Midbrain (tissue), 1 donor: ENCODE data around the gene KCNG2.
"Not testable (repeated sequence)": the region's sequence is repeated elsewhere in the genome, so short reads cannot be mapped to it uniquely, and the experiment has no call there.

Experiments
- DNase-seq: peaks from one replicate; lab custom pipeline; 2025; lab: John Stamatoyannopoulos, UW

The KCNG2 gene

GRCh38 chr18:79855147-79855933 is 57.6 kb downstream of the KCNG2 start:
- no peak for DNase-seq

DNA sequence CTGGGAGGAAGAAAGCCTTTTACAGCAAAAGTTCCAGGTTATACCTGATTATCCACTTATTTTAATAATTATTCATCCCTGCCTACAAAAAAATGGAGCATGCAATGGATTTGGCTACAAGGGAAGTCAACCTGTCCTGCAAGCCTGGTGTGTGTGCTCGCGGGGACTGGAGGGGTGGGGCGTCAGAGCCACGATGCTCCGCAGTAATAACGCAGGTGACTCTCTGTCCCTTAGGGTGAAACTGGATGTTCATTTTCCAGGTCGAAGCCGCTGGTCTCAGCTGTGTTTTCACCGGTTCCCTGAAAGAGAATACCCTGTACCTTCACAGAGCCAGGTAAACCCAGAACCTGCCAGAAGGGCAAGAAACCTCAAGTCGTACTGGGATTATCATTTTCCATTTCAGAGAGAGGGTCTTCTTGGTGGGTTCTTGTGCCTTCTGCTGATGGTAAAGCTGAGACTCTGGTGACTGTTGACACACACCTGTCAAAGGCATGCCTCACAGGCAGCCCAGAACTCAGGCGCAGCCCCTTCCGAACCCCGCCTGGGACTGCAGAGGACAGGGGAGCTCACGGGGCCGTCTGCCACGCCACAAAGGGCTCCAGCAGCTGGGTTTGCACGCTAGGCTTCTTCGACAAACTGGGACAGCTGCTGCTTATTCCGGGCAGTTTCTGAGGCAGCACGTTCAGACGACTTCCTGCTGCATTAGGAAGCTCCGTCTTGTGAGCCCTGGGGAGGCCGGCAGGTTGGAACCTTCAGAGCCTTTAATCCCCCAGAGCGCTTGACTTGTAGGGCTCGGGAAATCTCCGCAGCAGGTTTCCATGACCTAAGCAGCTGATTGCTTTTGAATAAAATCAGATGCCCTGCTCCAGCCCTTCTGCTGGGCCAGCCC is 58.6 kb downstream of the KCNG2 start:
- DNase-seq, result peak; percentile 10

- DNase-seq, result peak; percentile 40
Measured at GRCh38 chr18:79857082-79857671, 59.4 kb downstream of the KCNG2 start.

DNA sequence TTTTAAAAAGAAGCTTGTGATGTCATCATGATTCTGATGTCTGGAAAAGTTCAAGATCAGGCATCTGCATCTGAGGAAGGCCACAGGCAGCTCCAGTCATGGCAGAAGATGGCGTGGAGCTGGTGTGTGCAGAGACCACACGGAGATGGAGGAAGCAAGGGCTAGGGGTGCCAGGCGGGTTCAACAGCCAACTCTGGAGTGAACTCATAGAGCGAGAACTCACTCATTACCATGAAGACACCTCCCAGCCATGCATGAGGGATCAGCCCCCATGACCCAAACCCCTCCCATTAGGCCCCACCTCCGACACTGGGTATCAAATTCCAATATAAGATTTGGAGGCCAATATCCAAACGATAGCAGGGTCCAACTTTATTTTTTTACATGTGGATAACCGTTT is 61.6 kb downstream of the KCNG2 start:
- DNase-seq, result no peak

GRCh38 chr18:79861687-79862086 is 63.9 kb downstream of the KCNG2 start:
- DNase-seq, result no peak

DNA sequence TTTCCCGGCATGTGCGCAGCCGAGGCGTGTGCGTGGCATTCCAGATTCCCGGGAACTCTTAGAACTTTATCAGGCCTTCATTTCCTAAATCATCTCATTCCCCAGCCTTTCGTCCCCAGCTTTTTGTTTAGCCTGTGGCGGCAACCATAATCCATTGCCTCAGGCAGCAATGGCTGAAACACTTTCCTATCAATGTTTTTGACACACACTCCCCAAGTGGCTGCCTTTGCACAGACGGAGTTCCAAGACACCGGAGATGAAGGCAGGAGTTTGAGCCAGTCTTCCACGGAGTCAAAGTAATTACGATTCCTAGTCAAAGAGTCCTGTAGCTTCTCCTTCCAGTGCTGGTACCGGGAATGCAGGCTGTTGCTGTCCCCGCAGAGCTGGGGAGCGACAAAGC is 64.8 kb downstream of the KCNG2 start:
- no peak for DNase-seq

DNA sequence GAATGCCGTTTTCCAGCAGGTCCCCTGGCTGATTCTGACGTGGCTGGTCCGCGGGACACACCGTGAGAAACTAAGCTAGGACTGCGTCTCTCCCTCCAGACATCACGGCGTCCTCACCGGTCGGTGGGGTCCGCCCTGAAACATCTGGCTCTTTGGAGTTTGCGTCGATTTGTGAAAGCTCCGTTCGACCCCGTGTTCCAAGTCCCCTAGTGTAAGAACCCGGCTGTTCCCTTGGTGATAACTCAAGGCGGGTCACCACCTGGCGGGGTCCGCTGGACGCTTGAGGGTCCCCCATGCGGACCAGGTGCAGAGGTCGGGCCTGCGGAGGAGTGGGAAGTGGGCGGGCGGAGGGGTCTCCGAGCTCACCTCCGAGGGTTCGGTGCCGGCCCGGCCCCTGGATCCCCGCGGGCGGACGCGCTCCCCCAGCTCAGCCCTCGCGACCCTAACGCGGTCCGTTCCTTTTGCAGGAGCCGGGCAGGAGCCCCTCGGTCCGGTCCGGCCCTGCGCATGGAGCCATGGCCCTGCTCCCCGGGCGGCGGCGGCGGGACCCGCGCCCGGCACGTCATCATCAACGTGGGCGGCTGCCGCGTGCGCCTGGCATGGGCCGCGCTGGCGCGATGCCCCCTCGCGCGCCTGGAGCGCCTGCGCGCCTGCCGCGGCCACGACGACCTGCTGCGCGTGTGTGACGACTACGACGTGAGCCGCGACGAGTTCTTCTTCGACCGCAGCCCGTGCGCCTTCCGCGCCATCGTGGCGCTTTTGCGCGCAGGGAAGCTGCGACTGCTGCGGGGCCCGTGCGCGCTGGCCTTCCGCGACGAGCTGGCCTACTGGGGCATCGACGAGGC is 65.6 kb downstream of the KCNG2 start:
- DNase-seq, result no peak

DNA sequence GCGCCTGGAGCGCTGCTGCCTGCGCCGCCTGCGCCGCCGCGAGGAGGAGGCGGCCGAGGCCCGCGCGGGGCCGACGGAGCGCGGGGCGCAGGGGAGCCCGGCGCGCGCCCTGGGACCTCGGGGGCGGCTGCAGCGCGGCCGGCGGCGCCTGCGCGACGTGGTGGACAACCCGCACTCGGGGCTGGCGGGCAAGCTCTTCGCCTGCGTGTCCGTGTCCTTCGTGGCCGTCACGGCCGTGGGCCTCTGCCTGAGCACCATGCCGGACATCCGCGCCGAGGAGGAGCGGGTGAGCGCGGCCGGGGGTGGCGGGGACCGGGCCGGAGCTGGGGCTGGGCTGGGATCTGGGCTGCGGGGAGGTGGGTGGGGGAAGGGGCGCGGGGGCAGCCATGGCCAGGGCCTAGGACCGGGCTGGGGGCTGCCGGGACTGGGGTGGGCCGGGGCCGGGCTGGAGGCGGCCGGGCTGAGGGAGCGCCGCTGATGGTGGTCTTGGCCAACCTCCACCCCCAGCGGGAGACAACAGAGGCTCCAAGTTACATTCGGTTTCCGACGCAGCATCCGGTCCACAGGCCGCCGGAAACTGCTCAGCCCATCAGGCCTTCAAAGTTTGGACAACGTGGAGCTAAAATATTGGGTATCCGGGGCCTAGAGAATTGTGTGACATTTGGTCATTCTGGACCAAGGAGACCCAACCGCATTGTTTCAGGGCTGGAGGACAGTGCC is 66.4 kb downstream of the KCNG2 start:
- no peak for DNase-seq

GRCh38 chr18:79864955-79865354 is 67.2 kb downstream of the KCNG2 start:
- not testable (repeated sequence) for DNase-seq

- DNase-seq, result not testable (repeated sequence)
Measured at GRCh38 chr18:79865951-79866350, 68.2 kb downstream of the KCNG2 start.

DNA sequence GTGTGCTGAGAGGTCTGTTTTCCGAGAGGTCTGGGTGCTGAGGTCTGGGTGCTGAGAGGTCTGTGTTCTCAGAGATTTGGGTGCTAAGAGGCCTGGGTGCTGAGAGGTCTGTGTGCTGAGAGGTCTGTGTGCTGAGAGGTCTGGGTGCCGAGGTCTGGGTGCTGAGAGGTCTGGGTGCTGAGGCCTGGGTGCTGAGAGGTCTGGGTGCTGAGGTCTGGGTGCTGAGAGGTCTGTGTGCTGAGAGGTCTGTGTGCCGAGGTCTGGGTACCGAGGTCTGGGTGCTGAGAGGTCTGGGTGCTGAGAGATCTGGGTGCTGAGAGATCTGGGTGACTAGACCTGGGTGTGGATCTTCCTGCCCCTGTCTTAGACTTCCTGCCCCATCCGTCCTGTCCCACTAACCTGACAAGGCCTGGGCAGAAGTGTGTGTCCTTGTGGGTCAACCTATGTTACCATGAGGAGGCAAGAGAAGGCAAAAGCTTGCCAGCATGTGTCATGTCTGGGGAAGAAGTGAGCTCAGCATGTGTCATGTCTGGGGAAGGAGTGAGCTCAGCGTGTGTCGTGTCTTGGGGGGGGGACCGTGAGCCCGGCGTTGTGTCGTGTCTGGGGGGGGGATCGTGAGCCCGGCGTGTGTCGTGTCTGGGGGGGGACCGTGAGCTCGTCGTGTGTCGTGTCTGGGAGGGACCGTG is 69.3 kb downstream of the KCNG2 start:
- no peak for DNase-seq

GRCh38 chr18:79867666-79868065 is 69.9 kb downstream of the KCNG2 start:
- DNase-seq, result no peak

DNA sequence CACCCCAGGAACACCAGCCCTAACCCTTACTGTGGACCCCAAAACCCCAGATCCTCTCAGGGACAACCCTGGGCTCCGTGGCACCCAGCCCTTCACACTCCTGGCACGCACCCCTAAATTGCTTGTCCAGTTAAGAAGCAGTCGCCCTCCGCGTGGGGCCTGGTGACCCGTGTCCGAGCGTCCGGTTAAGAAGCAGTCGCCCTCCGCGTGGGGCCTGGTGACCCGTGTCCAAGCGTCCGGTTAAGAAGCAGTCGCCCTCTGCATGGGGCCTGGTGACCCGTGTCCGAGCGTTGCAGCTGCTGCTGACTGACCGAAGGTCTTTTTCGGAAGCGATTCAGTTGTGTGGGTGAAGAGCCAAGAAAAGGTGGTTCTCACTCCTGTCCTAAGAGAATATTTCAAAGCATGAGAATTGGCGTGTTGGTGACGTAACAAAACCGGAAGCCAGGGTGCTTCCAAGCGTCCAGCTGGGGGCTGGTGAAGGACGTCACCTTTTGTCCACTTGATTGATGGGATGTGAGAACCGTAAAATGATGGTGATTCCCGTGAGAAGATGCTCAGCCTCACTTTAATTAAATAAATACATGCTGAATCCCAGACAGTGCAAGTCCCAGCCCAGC is 70.5 kb downstream of the KCNG2 start:
- no peak for DNase-seq

GRCh38 chr18:79868811-79869541 is 71.2 kb downstream of the KCNG2 start:
- no peak for DNase-seq

- no peak for DNase-seq
Measured at GRCh38 chr18:79869591-79870300, 72.0 kb downstream of the KCNG2 start.

DNA sequence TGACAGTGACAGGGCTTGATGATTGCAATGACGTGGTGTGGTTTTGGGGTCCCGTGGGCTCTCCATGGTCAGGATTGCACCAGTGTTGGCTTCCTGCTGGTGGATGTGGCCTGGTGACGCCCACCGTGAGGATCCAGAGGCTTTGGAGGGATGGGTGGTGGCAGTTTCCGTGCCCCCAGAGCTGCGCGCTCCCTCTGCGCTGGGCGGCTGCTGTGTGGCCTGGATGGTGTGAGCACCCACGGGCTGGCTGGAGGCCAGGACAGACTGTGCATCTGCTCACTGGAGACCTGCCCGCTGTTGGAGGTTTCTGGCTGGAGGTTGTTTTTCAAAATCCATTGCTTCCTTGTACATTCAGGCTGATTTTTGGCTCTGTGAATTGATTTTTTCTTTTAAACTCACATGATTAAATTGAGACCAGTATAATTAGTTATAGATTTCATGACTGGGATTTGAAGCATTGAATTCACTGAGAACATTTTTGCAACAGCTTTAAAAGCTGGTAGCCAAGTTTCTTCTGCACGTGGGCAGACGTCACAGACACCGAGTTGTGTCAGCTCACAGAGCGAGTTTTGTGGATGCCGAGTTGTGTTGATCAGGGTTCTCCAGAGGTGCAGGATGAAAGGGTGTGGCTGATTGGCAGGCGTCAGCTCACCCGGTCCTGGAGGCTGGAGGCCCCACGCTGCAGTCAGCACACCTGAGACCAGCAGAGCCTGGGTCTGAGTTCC is 72.7 kb downstream of the KCNG2 start:
- DNase-seq, result no peak

DNA sequence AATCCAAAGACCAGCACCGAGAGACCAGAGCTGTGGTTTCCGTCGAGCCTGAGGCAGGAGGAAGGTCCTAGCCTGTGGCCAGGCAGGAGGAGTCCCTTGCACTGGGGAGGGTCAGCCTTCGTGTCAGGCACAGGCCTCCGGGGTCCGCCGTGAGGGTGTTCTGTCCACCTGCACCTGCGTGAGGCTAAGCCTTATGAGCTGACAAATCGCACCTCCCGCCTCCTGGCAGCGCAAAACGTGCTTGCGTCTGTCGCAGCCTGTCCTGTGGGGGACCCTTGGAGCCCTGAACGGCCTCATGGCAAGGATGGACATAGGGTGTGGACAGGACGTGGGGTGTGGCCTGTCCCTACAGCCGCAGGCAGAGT is 73.3 kb downstream of the KCNG2 start:
- DNase-seq, result no peak

GRCh38 chr18:79871481-79872091 is 73.8 kb downstream of the KCNG2 start:
- DNase-seq, result no peak
